Upper lobe of left lung (tissue), 6 donors: ENCODE data around the gene ITSN1. TPM values are rescaled to one million over a fixed set of nuclear protein-coding genes. Genes with fewer than 3 reads are reported as not detected.

Experiments used
- ATAC-seq, 2 donors: fragments of 200-7000 bp; cut with Tn5 transposase; one replicate each; pipeline ENCODE4 v1.9.1; 2022; ENCODE audit warnings: mild to moderate bottlenecking in 2 of 2, moderate library complexity in 2 of 2; ENCODE audit not compliant: low FRiP score in 2 of 2
- DNase-seq, 2 donors: peaks; one replicate each; pipeline ENCODE4 v3.0.0-alpha.2; 2019 to 2020
- H3K27ac ChIP-seq, 4 donors: fragments of 200-600 bp; sonication (generic); one replicate each; pipeline ENCODE4 v1.5.1; 2016 to 2019
- H3K27me3 ChIP-seq, 4 donors: fragments of 200-600 bp; sonication (generic); one replicate each; pipeline ENCODE4 v1.5.1; 2017 to 2019
- H3K36me3 ChIP-seq, 4 donors: fragments of 200-600 bp; sonication (generic); one replicate each; pipeline ENCODE4 v1.5.1; 2016 to 2019
- H3K4me1 ChIP-seq, 4 donors: fragments of 200-600 bp; sonication (generic); one replicate each; pipeline ENCODE4 v1.5.1; 2018 to 2019
- H3K4me3 ChIP-seq, 4 donors: fragments of 200-600 bp; sonication (generic); one replicate each; pipeline ENCODE4 v1.5.1; 2017 to 2019; ENCODE audit warnings: mild to moderate bottlenecking in 2 of 4, moderate library complexity in 1 of 4
- H3K9me3 ChIP-seq, 4 donors: fragments of 200-600 bp; sonication (generic); one replicate each; pipeline ENCODE4 v1.5.1; 2018 to 2019
- EP300 ChIP-seq, 4 donors: sonication (generic); formaldehyde crosslinking; IDR thresholded peaks; one replicate each; pipeline ENCODE4 v1.5.1; 2017; ENCODE audit warnings: antibody characterized with exemption in 4 of 4, control low read depth in 2 of 4
- POLR2A ChIP-seq, 4 donors: fragments of 450-650 bp; IDR thresholded peaks; one replicate each; pipeline ENCODE4 v1.5.1; 2016 to 2017; ENCODE audit warnings: antibody characterized with exemption in 4 of 4, mild to moderate bottlenecking in 2 of 4
- POLR2AphosphoS5 ChIP-seq, 2 donors: sonication (generic); formaldehyde crosslinking; IDR thresholded peaks; one replicate each; pipeline ENCODE4 v1.5.1; 2017; ENCODE audit warnings: antibody characterized with exemption in 2 of 2
- WGBS, 2 donors: methylation state at CpG; one replicate each; pipeline ENCODE4 v1.1.5; 2017 to 2018; 5-methylcytosine and 5-hydroxymethylcytosine counted together
- total RNA-seq, 6 donors: library from RNA; depleted of rRNA in 4 of 6; stranded (reverse); fragments of >200 nt in 4 of 6; gene quantifications; one replicate each; pipeline versions ENCODE4 v1.1.0 to v1.2.1, GENCODE V29; 2016 to 2021
- TF ChIP-seq, protein P1 (sequence below), 6 experiments: fragments of 450-650 bp in 4 of 6; fragments of 200-600 bp in 2 of 6; sonication (generic) in 2 of 6; IDR thresholded peaks; one replicate each; pipeline ENCODE4 v1.5.1; 2016 to 2019; ENCODE audit warnings: antibody characterized with exemption in 6 of 6
- donor health status: DM: no; HTN: no; CAD: no; lungs with moderate emphysema.
- donor health status: DM: no; HTN: yes; CAD: no; lungs with severe emphysema.

Gene ITSN1
- total RNA-seq, 6 donors from 2014 or later: 19.3 to 103 (median 38.7) TPM

DNA sequence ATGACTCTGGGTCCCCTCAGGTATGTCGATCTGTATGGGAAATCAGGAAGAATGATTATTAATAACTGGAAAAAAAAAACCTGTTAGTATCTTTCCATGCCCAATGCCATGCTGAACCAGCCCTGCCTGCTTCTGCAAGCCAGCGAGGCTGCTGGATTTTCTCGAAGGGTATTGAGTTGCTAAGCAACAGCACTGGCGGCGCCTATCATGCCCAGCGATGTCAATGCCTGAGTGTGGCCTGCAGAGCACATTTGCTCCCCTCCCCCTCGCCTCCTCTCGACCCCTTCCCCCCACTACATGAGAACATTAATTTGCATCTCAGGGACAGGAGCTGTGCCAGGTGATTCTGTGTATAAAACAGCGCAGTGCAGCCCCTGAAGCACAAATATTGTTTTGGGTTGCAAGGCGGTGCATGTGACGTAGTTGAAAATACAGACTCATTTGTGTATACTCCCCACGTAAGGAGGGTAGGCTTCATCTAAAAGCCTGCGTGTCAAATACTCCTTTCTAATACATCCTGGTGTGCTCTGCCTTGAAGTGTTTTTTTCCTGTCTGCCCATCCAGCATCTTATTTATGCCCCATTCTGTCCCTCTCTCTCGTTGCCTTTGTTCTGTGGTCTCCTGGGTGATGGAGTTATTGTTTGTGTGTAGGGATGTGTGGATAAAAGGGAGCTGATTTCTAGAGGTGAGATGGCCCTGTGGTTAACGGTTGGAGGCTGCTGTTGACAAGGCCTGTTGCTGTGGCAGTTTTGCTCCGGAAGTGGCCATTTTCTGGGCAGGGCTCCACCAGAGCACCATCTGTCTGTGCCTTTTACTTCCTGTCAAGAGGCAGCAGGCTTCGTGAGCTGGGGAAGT lies 306.0 kb downstream of the ITSN1 start:
- H3K4me1 ChIP-seq: peaks cover 18 to 23% (median 21%) of the 10 kb centered on the region in 4 donors
- TF ChIP-seq, protein P1, sequence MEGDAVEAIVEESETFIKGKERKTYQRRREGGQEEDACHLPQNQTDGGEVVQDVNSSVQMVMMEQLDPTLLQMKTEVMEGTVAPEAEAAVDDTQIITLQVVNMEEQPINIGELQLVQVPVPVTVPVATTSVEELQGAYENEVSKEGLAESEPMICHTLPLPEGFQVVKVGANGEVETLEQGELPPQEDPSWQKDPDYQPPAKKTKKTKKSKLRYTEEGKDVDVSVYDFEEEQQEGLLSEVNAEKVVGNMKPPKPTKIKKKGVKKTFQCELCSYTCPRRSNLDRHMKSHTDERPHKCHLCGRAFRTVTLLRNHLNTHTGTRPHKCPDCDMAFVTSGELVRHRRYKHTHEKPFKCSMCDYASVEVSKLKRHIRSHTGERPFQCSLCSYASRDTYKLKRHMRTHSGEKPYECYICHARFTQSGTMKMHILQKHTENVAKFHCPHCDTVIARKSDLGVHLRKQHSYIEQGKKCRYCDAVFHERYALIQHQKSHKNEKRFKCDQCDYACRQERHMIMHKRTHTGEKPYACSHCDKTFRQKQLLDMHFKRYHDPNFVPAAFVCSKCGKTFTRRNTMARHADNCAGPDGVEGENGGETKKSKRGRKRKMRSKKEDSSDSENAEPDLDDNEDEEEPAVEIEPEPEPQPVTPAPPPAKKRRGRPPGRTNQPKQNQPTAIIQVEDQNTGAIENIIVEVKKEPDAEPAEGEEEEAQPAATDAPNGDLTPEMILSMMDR (IDR thresholded peaks at IDR 0.05): no peak
- TF ChIP-seq POLR2A (IDR thresholded peaks at IDR 0.05): peak in 2 of 4 donors; percentile 17 to 35
- TF ChIP-seq EP300 (IDR thresholded peaks at IDR 0.05): no peak
- TF ChIP-seq POLR2AphosphoS5 (IDR thresholded peaks at IDR 0.05): peak in 1 of 2 donors; percentile 24
- ATAC-seq: peak; percentile 56 to 74
- H3K4me3 ChIP-seq: peak overlapping the region in 3 of 4 donors; percentile 5 to 19 (median 17)
- peak overlapping the region; percentile 77 to 85 (median 80) for H3K27ac ChIP-seq
- H3K9me3 ChIP-seq: no peaks in the 10 kb centered on the region
- WGBS, 2 donors: 47% methylated on average over 16 to 17 of the region's 17 CpGs
- H3K36me3 ChIP-seq: no peaks in the 10 kb centered on the region
- no peaks in the 10 kb centered on the region for H3K27me3 ChIP-seq
- peak in 1 of 2 donors; percentile 79 for DNase-seq

DNA sequence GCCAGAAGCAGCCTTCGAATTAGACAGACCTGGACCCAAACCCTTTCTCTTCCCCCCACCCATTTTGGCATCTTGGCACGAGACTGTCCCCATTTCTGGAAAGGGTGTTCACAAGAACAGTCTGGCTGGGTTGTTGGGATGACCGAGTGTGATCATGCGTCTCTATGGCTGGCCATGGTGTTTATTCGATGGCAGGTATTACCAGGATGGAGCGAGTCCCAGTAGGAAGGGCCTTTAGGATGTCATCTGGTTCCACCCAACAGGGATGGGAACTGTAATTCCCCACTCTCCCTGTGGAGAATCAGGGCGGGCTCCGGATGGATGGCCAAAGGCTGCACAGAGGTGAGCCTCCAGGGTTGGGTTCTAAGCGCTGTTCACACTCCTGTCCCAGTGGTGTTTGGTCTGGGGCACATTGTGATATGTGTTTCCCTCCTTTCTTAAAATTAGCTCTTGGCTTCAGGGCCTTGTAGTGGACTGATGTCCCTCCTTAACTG lies 306.7 kb downstream of the ITSN1 start:
- H3K4me3 ChIP-seq: no peak overlapping the region
- TF ChIP-seq EP300 (IDR thresholded peaks at IDR 0.05): no peak
- TF ChIP-seq, protein P1 (IDR thresholded peaks at IDR 0.05): no peak
- TF ChIP-seq POLR2AphosphoS5 (IDR thresholded peaks at IDR 0.05): no peak
- TF ChIP-seq POLR2A (IDR thresholded peaks at IDR 0.05): no peak
- ATAC-seq: no peak
- peaks cover 18 to 23% (median 21%) of the 10 kb centered on the region in 4 donors for H3K4me1 ChIP-seq
- DNase-seq: no peak
- H3K27ac ChIP-seq: peak overlapping the region; percentile 77 to 85 (median 80)
- no peaks in the 10 kb centered on the region for H3K9me3 ChIP-seq
- WGBS, 2 donors: 77 to 78% methylated on average over 7 to 9 of the region's 9 CpGs
- no peaks in the 10 kb centered on the region for H3K27me3 ChIP-seq
- H3K36me3 ChIP-seq: no peaks in the 10 kb centered on the region

Other genes starting within 250 kb of the ITSN1 start
- 10 to 100 TPM; 35.6 to 89.8 (median 62.0) TPM for gene IFNGR2, start 239.1 kb upstream of the ITSN1 start, total RNA-seq
- gene TMEM50B, start 162.5 kb upstream of the ITSN1 start, total RNA-seq: 100 to 1,000 TPM in 2 of 6 donors, 10 to 100 TPM in 4; 45.1 to 155 (median 68.0) TPM
- 1 to 10 TPM in 5 of 6 donors, under 1 TPM in 1; 0.55 to 3.1 (median 1.6) TPM for gene DNAJC28, start 150.8 kb upstream of the ITSN1 start, total RNA-seq
- gene GART, start 100.4 kb upstream of the ITSN1 start, total RNA-seq: 10 to 100 TPM; 55.9 to 89.8 (median 64.3) TPM
- 1,000 to 10,000 TPM in 1 of 6 donors, 100 to 1,000 TPM in 5; 236 to 1,038 (median 307) TPM for gene SON, start 99.5 kb upstream of the ITSN1 start, total RNA-seq
- 10 to 100 TPM in 2 of 6 donors, 1 to 10 TPM in 4; 4.3 to 19.2 (median 6.3) TPM for gene DONSON, start 53.8 kb upstream of the ITSN1 start, total RNA-seq
- gene CRYZL1, start 760 bp upstream of the ITSN1 start, total RNA-seq: 10 to 100 TPM; 20.2 to 80.7 (median 31.7) TPM